Stimulated activated CD8-positive, alpha-beta memory T cell treated with anti-CD3 and anti-CD28 coated beads, Interleukin-2, amount 100 ng/mL, for 1 hour (primary cell): ENCODE results near the gene OTOG.

ENCODE experiments used
- DNase-seq, 2 donors: peaks; one replicate each; pipeline ENCODE4 v3.0.0-alpha.2; 2020; ENCODE audit warnings: low read depth in 2 of 2

The OTOG gene

GRCh38 chr11:17547051-17547577 lies at the start of gene OTOG:
Gene OTOG (plus strand): TSS chr11:17547259. CDS start chr11:17547373, 114 bp downstream.
- DNase-seq: no peak

- no peak for DNase-seq
These were observed 49.0 kb upstream of the OTOG start for GRCh38 chr11:17498058-17498457.

GRCh38 chr11:17498475-17498874 lies 48.6 kb upstream of the OTOG start:
- DNase-seq: no peak

- no peak for DNase-seq
These were observed 46.4 kb upstream of the OTOG start for GRCh38 chr11:17500673-17501072.

- no peak for DNase-seq
These were observed 44.4 kb upstream of the OTOG start for GRCh38 chr11:17502630-17503029.

- DNase-seq: peak; percentile 48 to 65
These were observed 42.5 kb upstream of the OTOG start for GRCh38 chr11:17504330-17505107.

GRCh38 chr11:17505146-17505545 lies 41.9 kb upstream of the OTOG start:
- DNase-seq: no peak

- no peak for DNase-seq
These were observed 40.7 kb upstream of the OTOG start for GRCh38 chr11:17506314-17506713.

- DNase-seq: no peak
These were observed 40.1 kb upstream of the OTOG start for GRCh38 chr11:17506942-17507341.

- DNase-seq: no peak
These were observed 39.3 kb upstream of the OTOG start for GRCh38 chr11:17507773-17508172.

GRCh38 chr11:17508306-17508705 lies 38.8 kb upstream of the OTOG start:
- DNase-seq: no peak

GRCh38 chr11:17508791-17509190 lies 38.3 kb upstream of the OTOG start:
- DNase-seq: no peak

GRCh38 chr11:17510507-17511206 lies 36.4 kb upstream of the OTOG start:
- no peak for DNase-seq

- DNase-seq: no peak
These were observed 35.5 kb upstream of the OTOG start for GRCh38 chr11:17511571-17511970.

GRCh38 chr11:17512101-17512500 lies 35.0 kb upstream of the OTOG start:
- DNase-seq: no peak

GRCh38 chr11:17513853-17514252 lies 33.2 kb upstream of the OTOG start:
- no peak for DNase-seq

- DNase-seq: no peak
These were observed 32.6 kb upstream of the OTOG start for GRCh38 chr11:17514476-17514875.

- no peak for DNase-seq
These were observed 31.4 kb upstream of the OTOG start for GRCh38 chr11:17515443-17516176.

- no peak for DNase-seq
These were observed 30.4 kb upstream of the OTOG start for GRCh38 chr11:17516551-17517150.

GRCh38 chr11:17517186-17517585 lies 29.9 kb upstream of the OTOG start:
- no peak for DNase-seq

GRCh38 chr11:17518366-17518765 lies 28.7 kb upstream of the OTOG start:
- no peak for DNase-seq
